Measurements from ENCODE around the gene BEND7.

BEND7 gene

DNA sequence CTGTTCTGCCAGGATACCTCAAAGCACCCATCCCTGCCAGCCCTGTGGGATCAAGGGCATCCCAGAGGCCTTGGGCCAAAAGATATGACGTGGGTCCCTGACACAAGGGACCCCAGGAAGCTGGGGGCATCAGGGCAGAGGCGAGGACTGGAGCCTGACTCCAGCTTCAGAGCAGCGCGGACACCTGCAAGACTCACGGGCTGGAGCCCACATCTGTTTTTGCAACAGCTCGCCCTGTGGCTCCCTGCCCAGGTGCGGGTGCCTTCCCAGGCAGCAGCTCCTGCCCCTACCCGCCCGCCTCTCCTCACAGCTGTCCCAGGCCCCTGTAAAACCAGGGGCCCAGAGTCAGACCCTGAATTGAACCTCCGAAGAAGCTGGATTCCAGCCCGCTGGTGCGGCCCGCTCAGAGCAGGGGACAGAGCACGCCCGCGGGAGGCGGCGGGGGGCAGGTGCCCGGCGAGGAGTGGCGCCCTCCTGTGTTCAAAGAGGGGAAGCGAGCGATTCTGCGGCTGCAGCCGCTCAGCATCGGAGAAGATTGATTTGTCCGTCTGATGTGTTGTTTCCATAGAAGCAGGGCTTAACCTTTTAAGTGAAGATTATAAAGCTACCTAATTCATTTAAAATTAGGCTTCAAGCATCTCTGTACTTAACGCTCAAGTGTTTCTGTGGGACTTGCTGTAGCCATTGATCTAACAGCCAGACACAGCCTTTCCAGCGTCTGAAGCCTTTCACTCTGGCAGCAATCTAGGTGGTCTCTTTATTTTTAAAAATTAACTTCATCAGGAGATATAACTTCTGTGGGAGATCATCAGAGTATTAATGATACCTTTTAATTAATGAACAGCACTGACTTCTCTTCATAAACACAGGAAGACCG is 88.4 kb downstream of the BEND7 start:
- Histone ChIP-seq H3K18ac (ENCODE audit: low read length) (peak overlapping the region; percentile 90), H3K27me3 (ENCODE audit: control insufficient read depth in 3 of 3, insufficient read depth in 3 of 3, low read depth in 1 of 3, low read length in 3 of 3) (peaks cover 0 to 36% (median 16%) of the 10 kb centered on the region in 3 experiments), H3K4ac (ENCODE audit: low read length) (no peak overlapping the region), H3K36me3 (replicated peaks in 1 of 2; ENCODE audit: control insufficient read depth in 2 of 2, insufficient read depth in 2 of 2, low read length in 2 of 2) (no peaks in the 10 kb centered on the region), H3K79me1 (ENCODE audit: low read depth, low read length) (no peaks in the 10 kb centered on the region), H3K4me3 (ENCODE audit: low read length in 2 of 2) (peak overlapping the region in 1 of 2 donors; percentile 75), H2BK120ac (ENCODE audit: low read depth, low read length) (no peak overlapping the region), H4K91ac (ENCODE audit: low read depth, low read length, poor library complexity) (no peak overlapping the region), H3K4me1 (ENCODE audit: control insufficient read depth in 2 of 2, insufficient read depth in 1 of 2, low read depth in 1 of 2, low read length in 2 of 2) (peaks cover 2 to 4% of the 10 kb centered on the region in 2 donors), H2AFZ (ENCODE audit: low read length) (peak overlapping the region; percentile 84), H2BK15ac (ENCODE audit: low read length) (peak overlapping the region; percentile 8), H3K9ac (ENCODE audit: low read depth, low read length, poor library complexity) (peak overlapping the region; percentile 56), H2BK5ac (ENCODE audit: low read length) (no peak overlapping the region), H2BK12ac (ENCODE audit: low read length) (no peak overlapping the region), H2AK5ac (ENCODE audit: low read depth, low read length) (no peak overlapping the region), H3K4me2 (ENCODE audit: insufficient read depth, low read length, poor library complexity, severe bottlenecking) (peak overlapping the region; percentile 81), H3K14ac (ENCODE audit: low read length) (no peak overlapping the region), H3K27ac (replicated peaks; ENCODE audit: low read length) (no peak overlapping the region), H3K9me3 (replicated peaks in 1 of 2; ENCODE audit: control insufficient read depth in 2 of 2, insufficient read depth in 1 of 2, low read depth in 1 of 2, low read length in 2 of 2) (no peaks in the 10 kb centered on the region), H3K23ac (ENCODE audit: low read depth, low read length, poor library complexity) (no peak overlapping the region), H4K8ac (ENCODE audit: low read depth, low read length) (no peak overlapping the region)
- WGBS, 2 donors (ENCODE audit: extremely low coverage in 2 of 2, insufficient read length in 2 of 2, insufficient replicate concordance in 1 of 2): no CpG with 5 or more reads among the region's 30 CpGs
- DNase-seq (ENCODE audit: low spot score): peak; percentile 64

GRCh38 chr10:13439313-13440184 is 89.3 kb downstream of the BEND7 start:
- H3K4me1 ChIP-seq (ENCODE audit: control insufficient read depth in 2 of 2, insufficient read depth in 1 of 2, low read depth in 1 of 2, low read length in 2 of 2): peaks cover 2 to 4% of the 10 kb centered on the region in 2 donors
- H2BK15ac ChIP-seq (ENCODE audit: low read length): peak overlapping the region; percentile 8
- H2BK12ac ChIP-seq (ENCODE audit: low read length): no peak overlapping the region
- H3K14ac ChIP-seq (ENCODE audit: low read length): peak overlapping the region; percentile 33
- H4K91ac ChIP-seq (ENCODE audit: low read depth, low read length, poor library complexity): no peak overlapping the region
- H2AK5ac ChIP-seq (ENCODE audit: low read depth, low read length): no peak overlapping the region
- peaks cover 0 to 36% (median 16%) of the 10 kb centered on the region in 3 experiments for H3K27me3 ChIP-seq (ENCODE audit: control insufficient read depth in 3 of 3, insufficient read depth in 3 of 3, low read depth in 1 of 3, low read length in 3 of 3)
- H2AFZ ChIP-seq (ENCODE audit: low read length): peak overlapping the region; percentile 84
- peak overlapping the region; percentile 29 for H3K18ac ChIP-seq (ENCODE audit: low read length)
- H3K4me3 ChIP-seq (ENCODE audit: low read length in 2 of 2): peak overlapping the region; percentile 5 to 75
- no peaks in the 10 kb centered on the region for H3K36me3 ChIP-seq (replicated peaks in 1 of 2; ENCODE audit: control insufficient read depth in 2 of 2, insufficient read depth in 2 of 2, low read length in 2 of 2)
- no CpG with 5 or more reads among the region's 29 CpGs for WGBS, 2 donors (ENCODE audit: extremely low coverage in 2 of 2, insufficient read length in 2 of 2, insufficient replicate concordance in 1 of 2)
- H3K27ac ChIP-seq (replicated peaks; ENCODE audit: low read length): no peak overlapping the region
- no peak for DNase-seq (ENCODE audit: low spot score)
- no peaks in the 10 kb centered on the region for H3K9me3 ChIP-seq (replicated peaks in 1 of 2; ENCODE audit: control insufficient read depth in 2 of 2, insufficient read depth in 1 of 2, low read depth in 1 of 2, low read length in 2 of 2)
- H4K8ac ChIP-seq (ENCODE audit: low read depth, low read length): no peak overlapping the region
- no peak overlapping the region for H2BK5ac ChIP-seq (ENCODE audit: low read length)
- H3K23ac ChIP-seq (ENCODE audit: low read depth, low read length, poor library complexity): no peak overlapping the region
- peak overlapping the region; percentile 81 for H3K4me2 ChIP-seq (ENCODE audit: insufficient read depth, low read length, poor library complexity, severe bottlenecking)
- H2BK120ac ChIP-seq (ENCODE audit: low read depth, low read length): no peak overlapping the region
- no peak overlapping the region for H3K4ac ChIP-seq (ENCODE audit: low read length)
- peak overlapping the region; percentile 56 for H3K9ac ChIP-seq (ENCODE audit: low read depth, low read length, poor library complexity)
- no peaks in the 10 kb centered on the region for H3K79me1 ChIP-seq (ENCODE audit: low read depth, low read length)

GRCh38 chr10:13437026-13437555 is 91.7 kb downstream of the BEND7 start:
- H3K14ac ChIP-seq (ENCODE audit: low read length): no peak overlapping the region
- H2AK5ac ChIP-seq (ENCODE audit: low read depth, low read length): no peak overlapping the region
- no peak overlapping the region for H2BK5ac ChIP-seq (ENCODE audit: low read length)
- no peak overlapping the region for H4K91ac ChIP-seq (ENCODE audit: low read depth, low read length, poor library complexity)
- H3K23ac ChIP-seq (ENCODE audit: low read depth, low read length, poor library complexity): no peak overlapping the region
- H2BK120ac ChIP-seq (ENCODE audit: low read depth, low read length): no peak overlapping the region
- H3K27ac ChIP-seq (replicated peaks; ENCODE audit: low read length): no peak overlapping the region
- no peak for DNase-seq (ENCODE audit: low spot score)
- WGBS, 2 donors (ENCODE audit: extremely low coverage in 2 of 2, insufficient read length in 2 of 2, insufficient replicate concordance in 1 of 2): no CpG with 5 or more reads among the region's 16 CpGs
- H3K4me3 ChIP-seq (ENCODE audit: low read length in 2 of 2): no peak overlapping the region
- H3K18ac ChIP-seq (ENCODE audit: low read length): no peak overlapping the region
- no peaks in the 10 kb centered on the region for H3K36me3 ChIP-seq (replicated peaks in 1 of 2; ENCODE audit: control insufficient read depth in 2 of 2, insufficient read depth in 2 of 2, low read length in 2 of 2)
- H4K8ac ChIP-seq (ENCODE audit: low read depth, low read length): no peak overlapping the region
- H3K4me1 ChIP-seq (ENCODE audit: control insufficient read depth in 2 of 2, insufficient read depth in 1 of 2, low read depth in 1 of 2, low read length in 2 of 2): peaks cover 2 to 4% of the 10 kb centered on the region in 2 donors
- H3K4ac ChIP-seq (ENCODE audit: low read length): no peak overlapping the region
- no peaks in the 10 kb centered on the region for H3K79me1 ChIP-seq (ENCODE audit: low read depth, low read length)
- no peak overlapping the region for H3K4me2 ChIP-seq (ENCODE audit: insufficient read depth, low read length, poor library complexity, severe bottlenecking)
- H3K27me3 ChIP-seq (ENCODE audit: control insufficient read depth in 3 of 3, insufficient read depth in 3 of 3, low read depth in 1 of 3, low read length in 3 of 3): peaks cover 0 to 44% (median 16%) of the 10 kb centered on the region in 3 experiments
- H2AFZ ChIP-seq (ENCODE audit: low read length): no peak overlapping the region
- H2BK12ac ChIP-seq (ENCODE audit: low read length): no peak overlapping the region
- peak overlapping the region; percentile 28 for H2BK15ac ChIP-seq (ENCODE audit: low read length)
- no peaks in the 10 kb centered on the region for H3K9me3 ChIP-seq (replicated peaks in 1 of 2; ENCODE audit: control insufficient read depth in 2 of 2, insufficient read depth in 1 of 2, low read depth in 1 of 2, low read length in 2 of 2)
- H3K9ac ChIP-seq (ENCODE audit: low read depth, low read length, poor library complexity): no peak overlapping the region
